Measurements from ENCODE around the gene MIER3. TPM values are rescaled to one million over a fixed set of nuclear protein-coding genes. Genes with fewer than 3 reads are reported as not detected.
A peak's percentile ranks its signal among the peaks of the same experiment; 100 is the strongest.

Gene MIER3
- total RNA-seq, 1 donor, result 28.9 TPM

DNA sequence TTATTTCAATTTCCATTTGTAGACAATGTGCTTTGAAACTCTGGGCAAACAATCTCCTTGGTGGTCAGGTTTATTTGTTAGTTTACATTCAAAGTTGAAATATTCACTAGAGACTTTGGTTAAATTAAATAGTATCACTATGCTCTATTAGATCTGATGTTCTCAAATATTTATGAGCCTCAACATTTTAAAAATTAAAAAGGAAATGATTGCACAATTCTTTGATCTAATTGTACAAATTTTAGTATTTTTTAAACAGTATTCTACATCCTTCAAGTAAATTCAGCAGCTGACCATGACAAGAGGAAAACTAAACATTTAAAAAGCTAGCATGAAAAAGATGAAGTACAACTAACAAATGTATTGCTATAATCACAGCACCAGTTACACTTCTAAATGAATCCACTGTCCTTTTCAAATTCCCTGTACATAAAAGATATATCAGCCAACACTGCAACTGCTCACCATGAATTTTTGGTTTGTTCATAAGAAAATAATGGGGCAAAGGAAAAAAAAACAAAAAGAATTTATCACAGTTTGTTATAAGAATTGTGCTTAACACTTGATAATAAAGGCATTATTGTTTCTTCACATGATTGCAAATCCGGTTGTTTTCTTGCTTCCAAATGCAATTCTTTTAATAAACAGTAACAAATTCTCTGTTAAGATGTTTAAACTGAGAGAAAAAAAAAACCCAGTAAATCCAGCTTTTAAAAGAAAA lies 31.8 kb downstream of the MIER3 start:
- no peak overlapping the region for H3K4me3 ChIP-seq (ENCODE audit: low read depth, low read length)
- TF ChIP-seq, protein P1, sequence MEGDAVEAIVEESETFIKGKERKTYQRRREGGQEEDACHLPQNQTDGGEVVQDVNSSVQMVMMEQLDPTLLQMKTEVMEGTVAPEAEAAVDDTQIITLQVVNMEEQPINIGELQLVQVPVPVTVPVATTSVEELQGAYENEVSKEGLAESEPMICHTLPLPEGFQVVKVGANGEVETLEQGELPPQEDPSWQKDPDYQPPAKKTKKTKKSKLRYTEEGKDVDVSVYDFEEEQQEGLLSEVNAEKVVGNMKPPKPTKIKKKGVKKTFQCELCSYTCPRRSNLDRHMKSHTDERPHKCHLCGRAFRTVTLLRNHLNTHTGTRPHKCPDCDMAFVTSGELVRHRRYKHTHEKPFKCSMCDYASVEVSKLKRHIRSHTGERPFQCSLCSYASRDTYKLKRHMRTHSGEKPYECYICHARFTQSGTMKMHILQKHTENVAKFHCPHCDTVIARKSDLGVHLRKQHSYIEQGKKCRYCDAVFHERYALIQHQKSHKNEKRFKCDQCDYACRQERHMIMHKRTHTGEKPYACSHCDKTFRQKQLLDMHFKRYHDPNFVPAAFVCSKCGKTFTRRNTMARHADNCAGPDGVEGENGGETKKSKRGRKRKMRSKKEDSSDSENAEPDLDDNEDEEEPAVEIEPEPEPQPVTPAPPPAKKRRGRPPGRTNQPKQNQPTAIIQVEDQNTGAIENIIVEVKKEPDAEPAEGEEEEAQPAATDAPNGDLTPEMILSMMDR (IDR thresholded peaks at IDR 0.05; ENCODE audit: insufficient read depth, low read depth, low read length), result no peak
- DNase-seq (ENCODE audit: low read depth), result no peak

DNA sequence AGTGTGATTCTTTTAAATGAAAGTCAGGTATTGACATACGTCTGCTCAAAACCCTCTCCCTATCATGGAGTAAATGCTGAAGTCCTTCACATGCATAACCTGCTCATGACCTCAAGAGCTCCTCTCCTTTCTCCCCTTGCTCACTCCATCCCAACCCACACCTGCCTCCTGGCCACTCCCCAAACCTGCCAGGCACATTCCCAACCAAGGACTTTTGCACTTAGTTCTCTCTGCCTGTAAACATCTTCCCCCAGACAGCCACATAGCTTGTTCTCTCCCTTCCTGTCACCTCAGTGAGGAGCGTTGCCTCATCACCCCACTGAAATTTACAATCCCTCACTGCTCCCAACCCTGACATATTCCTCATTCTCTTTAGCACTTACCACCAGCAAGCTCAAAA lies 33.9 kb downstream of the MIER3 start:
- H3K4me3 ChIP-seq (ENCODE audit: low read depth, low read length), result no peak overlapping the region
- no peak for DNase-seq (ENCODE audit: low read depth)
- TF ChIP-seq, protein P1 (IDR thresholded peaks at IDR 0.05; ENCODE audit: insufficient read depth, low read depth, low read length), result no peak

DNA sequence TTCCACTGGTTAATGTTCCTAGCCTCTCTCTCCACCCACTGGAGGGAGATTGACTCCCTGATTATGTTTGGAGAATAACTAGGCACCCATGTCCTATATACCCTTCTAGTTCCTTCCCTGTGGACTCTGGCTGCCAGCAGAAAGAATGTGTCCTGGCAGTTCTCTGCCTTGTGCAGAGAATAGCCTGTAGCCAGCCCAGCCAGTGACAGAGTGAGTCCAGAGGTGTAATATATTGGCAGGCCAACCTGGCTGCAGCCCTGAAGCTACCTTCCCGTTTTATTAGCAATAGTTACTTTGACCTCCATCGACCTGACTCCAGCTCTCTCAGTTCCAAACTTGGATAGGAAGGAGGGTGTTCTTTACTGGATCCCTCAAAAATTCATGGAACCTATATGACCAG lies 34.4 kb downstream of the MIER3 start:
- H3K4me3 ChIP-seq (ENCODE audit: low read depth, low read length), result no peak overlapping the region
- TF ChIP-seq, protein P1 (IDR thresholded peaks at IDR 0.05; ENCODE audit: insufficient read depth, low read depth, low read length), result no peak
- no peak for DNase-seq (ENCODE audit: low read depth)

DNA sequence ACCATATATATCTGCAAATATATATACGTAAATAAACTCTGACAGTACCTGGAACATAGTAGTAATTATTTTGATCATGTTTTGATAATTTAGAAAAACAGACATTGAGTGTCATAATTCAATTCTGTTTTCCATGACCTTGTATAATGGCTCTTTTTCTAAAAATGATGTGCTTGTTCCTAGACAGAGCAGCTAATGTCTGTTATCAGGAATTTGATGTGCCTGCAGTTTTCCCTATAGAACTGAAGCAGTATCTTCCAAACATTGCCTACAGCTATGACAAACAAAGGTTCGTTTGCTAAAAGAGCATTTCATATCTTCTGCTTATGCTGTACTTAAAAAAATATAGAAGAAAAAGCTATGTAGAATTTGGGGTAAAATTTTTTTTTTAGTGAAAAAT lies 37.2 kb downstream of the MIER3 start:
- H3K4me3 ChIP-seq (ENCODE audit: low read depth, low read length), result no peak overlapping the region
- DNase-seq (ENCODE audit: low read depth), result no peak
- TF ChIP-seq, protein P1 (IDR thresholded peaks at IDR 0.05; ENCODE audit: insufficient read depth, low read depth, low read length), result no peak

DNA sequence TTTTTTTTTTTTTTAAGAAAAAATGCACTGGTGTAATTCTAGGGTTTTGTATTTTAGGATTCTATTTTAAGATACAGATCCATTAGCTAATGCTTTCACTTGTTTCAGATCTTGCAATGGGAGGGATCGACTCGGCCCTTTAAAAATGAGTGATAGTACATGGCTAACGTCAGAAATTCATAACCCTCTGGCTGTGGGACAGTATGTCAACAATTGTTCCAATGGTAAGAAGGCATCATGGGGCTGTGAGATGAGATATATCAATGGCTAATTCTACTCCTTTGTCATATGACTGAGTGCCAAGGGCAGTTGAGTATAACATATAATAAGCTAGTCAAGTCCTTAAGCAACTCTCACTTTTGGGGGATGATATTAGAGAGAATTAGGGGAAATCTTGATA lies 38.2 kb downstream of the MIER3 start:
- H3K4me3 ChIP-seq (ENCODE audit: low read depth, low read length), result no peak overlapping the region
- TF ChIP-seq, protein P1 (IDR thresholded peaks at IDR 0.05; ENCODE audit: insufficient read depth, low read depth, low read length), result no peak
- DNase-seq (ENCODE audit: low read depth), result no peak

DNA sequence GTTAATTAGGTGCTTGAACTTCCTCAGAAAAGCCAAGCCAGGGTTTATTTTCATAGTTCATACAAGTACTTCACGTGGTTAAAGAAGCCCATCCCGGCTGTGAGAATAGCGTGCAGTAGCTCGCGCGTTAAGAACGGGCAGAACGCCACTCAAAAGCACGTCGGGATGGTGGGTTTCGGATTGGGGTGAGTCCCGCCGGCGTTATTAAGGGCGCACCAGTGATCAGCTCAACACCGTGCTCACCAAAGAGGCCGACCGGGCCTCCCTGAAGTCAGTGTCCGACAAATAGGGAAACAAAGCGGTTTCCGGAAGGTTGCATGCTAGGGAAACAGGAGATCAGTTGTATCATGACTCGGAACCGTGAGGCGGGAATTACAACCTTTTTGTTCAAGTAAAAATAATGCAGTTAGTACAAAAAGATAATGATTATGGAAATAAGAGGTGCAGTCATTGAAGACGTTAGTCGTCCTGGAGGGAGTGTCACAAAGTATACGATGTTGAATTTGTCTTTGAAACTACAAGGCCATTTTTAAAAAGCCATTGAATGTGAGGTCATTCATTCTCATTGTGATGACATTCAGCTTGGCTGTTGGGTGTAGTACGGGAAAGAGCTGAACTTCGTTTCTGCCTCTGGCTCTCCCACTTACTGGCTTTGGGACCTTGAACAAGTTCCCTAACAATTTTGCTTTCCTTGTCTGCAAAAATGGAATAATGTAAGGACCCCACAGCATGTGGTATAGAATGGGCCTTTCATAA lies 41.5 kb downstream of the MIER3 start:
- no peak for DNase-seq (ENCODE audit: low read depth)

More for the DNA sequence above, 41.5 kb downstream of the MIER3 start:
- H3K4me3 ChIP-seq (ENCODE audit: low read depth, low read length), result peak overlapping the region; percentile 76
- TF ChIP-seq, protein P1 (IDR thresholded peaks at IDR 0.05; ENCODE audit: insufficient read depth, low read depth, low read length), result no peak

Data from fibroblast of villous mesenchyme (primary cell).